Sciatic nerve (tissue), 2 donors: ENCODE data around the gene CATSPERE. TPM values are rescaled to one million over a fixed set of nuclear protein-coding genes. Genes with fewer than 3 reads are reported as not detected.

Experiments used
- ATAC-seq: fragments of 200-7000 bp; cut with Tn5 transposase; one replicate; pipeline ENCODE4 v1.9.1; 2020; ENCODE audit warnings: mild to moderate bottlenecking, moderate library complexity
- DNase-seq: peaks from one replicate; pipeline ENCODE4 v3.0.0-alpha.2; 2020; ENCODE audit warnings: low spot score
- intact Hi-C: fragments of 100-400 bp; cut with DNase I; formaldehyde crosslinking; loops from one replicate; pipeline ENCODE4 v1.14.2; 2022
- total RNA-seq: library from RNA; stranded (reverse); fragmentation: NEBNext Ultra II Directional; extraction: Animal tissue kit (Norgen Biotek cat#: 25700); gene quantifications from one replicate; pipeline ENCODE4 v1.2.1, GENCODE V29; 2021
- donor health status: DM: no; HTN: no; CAD: no.
- donor health status: DM: no; HTN: no; CAD: no.

Gene CATSPERE
- 2.6 TPM for total RNA-seq

GRCh38 chr1:244461245-244462071, at the start of gene CATSPERE:
CATSPERE (plus strand) TSS chr1:244461273; CDS start chr1:244461430, 157 bp downstream.
- intact Hi-C loops: no loop called here
- DNase-seq (peak; percentile 88), ATAC-seq (peak; percentile 97)

GRCh38 chr1:244412176-244412575, 48.9 kb upstream of the CATSPERE start:
- DNase-seq: no peak
- intact Hi-C loops: no loop called here
- ATAC-seq: no peak

- intact Hi-C loops: no loop called here
- DNase-seq (no peak), ATAC-seq (no peak)
Observed at GRCh38 chr1:244413736-244414135, 47.3 kb upstream of the CATSPERE start.

- ATAC-seq (no peak), DNase-seq (no peak)
- intact Hi-C loops: no loop called here
Observed at GRCh38 chr1:244414543-244414942, 46.5 kb upstream of the CATSPERE start.

GRCh38 chr1:244419024-244419423, 42.0 kb upstream of the CATSPERE start:
- intact Hi-C loops: no loop called here
- ATAC-seq (no peak), DNase-seq (no peak)

- intact Hi-C loops: no loop called here
- ATAC-seq (no peak), DNase-seq (no peak)
Observed at GRCh38 chr1:244422174-244422573, 38.9 kb upstream of the CATSPERE start.

- intact Hi-C loops: no loop called here
- ATAC-seq: no peak
- DNase-seq: no peak
Observed at GRCh38 chr1:244424649-244425334, 36.3 kb upstream of the CATSPERE start.

- DNase-seq (no peak), ATAC-seq (no peak)
- intact Hi-C loops: no loop called here
Observed at GRCh38 chr1:244427647-244428046, 33.4 kb upstream of the CATSPERE start.

- no peak for DNase-seq
- intact Hi-C loops: no loop called here
- no peak for ATAC-seq
Observed at GRCh38 chr1:244429818-244430217, 31.3 kb upstream of the CATSPERE start.

- intact Hi-C loops: no loop called here
- no peak for DNase-seq
- ATAC-seq: no peak
Observed at GRCh38 chr1:244431166-244431565, 29.9 kb upstream of the CATSPERE start.

- DNase-seq (no peak), ATAC-seq (no peak)
- intact Hi-C loops: no loop called here
Observed at GRCh38 chr1:244435562-244436205, 25.4 kb upstream of the CATSPERE start.

GRCh38 chr1:244436336-244437085, 24.6 kb upstream of the CATSPERE start:
- intact Hi-C loops: no loop called here

GRCh38 chr1:244437086-244437468, 24.0 kb upstream of the CATSPERE start:
- no peak for ATAC-seq
- no peak for DNase-seq
- intact Hi-C loops: no loop called here

More at GRCh38 chr1:244436336-244437085, 24.6 kb upstream of the CATSPERE start:
- ATAC-seq (no peak), DNase-seq (no peak)

GRCh38 chr1:244439391-244440032, 21.6 kb upstream of the CATSPERE start:
- ATAC-seq (peak; percentile 38), DNase-seq (no peak)
- intact Hi-C loops: no loop called here

- no peak for DNase-seq
- intact Hi-C loops: no loop called here
- ATAC-seq: no peak
Observed at GRCh38 chr1:244442850-244443249, 18.2 kb upstream of the CATSPERE start.

GRCh38 chr1:244444854-244445253, 16.2 kb upstream of the CATSPERE start:
- DNase-seq: no peak
- intact Hi-C loops: no loop called here
- no peak for ATAC-seq

GRCh38 chr1:244445320-244446181, 15.5 kb upstream of the CATSPERE start:
- intact Hi-C loops: no loop called here
- DNase-seq (no peak), ATAC-seq (peak; percentile 59)

- DNase-seq (no peak), ATAC-seq (no peak)
- intact Hi-C loops: no loop called here
Observed at GRCh38 chr1:244447024-244447423, 14.0 kb upstream of the CATSPERE start.
